ENCODE results near the gene RAB20.
A peak's percentile ranks its signal among the peaks of the same experiment; 100 is the strongest.

RAB20 gene

GRCh38 chr13:110560601-110561343 lies 750 bp downstream of the RAB20 start:
- no peak overlapping the region for H2AK5ac ChIP-seq (ENCODE audit: low read depth, low read length)
- no peak overlapping the region for H3K9ac ChIP-seq (ENCODE audit: low read depth, low read length, poor library complexity)
- H3K14ac ChIP-seq (ENCODE audit: low read length), result peak overlapping the region; percentile 75
- peak overlapping the region; percentile 44 for H3K23ac ChIP-seq (ENCODE audit: low read depth, low read length, poor library complexity)
- peaks cover under 1 to 6% of the 10 kb centered on the region in 2 donors for H3K4me1 ChIP-seq (ENCODE audit: control insufficient read depth in 2 of 2, insufficient read depth in 1 of 2, low read depth in 1 of 2, low read length in 2 of 2)
- no peak overlapping the region for H3K18ac ChIP-seq (ENCODE audit: low read length)
- no peak overlapping the region for H3K4ac ChIP-seq (ENCODE audit: low read length)
- H3K27ac ChIP-seq (replicated peaks; ENCODE audit: low read length), result no peak overlapping the region
- H3K4me2 ChIP-seq (ENCODE audit: insufficient read depth, low read length, poor library complexity, severe bottlenecking), result peak overlapping the region; percentile 95
- no peak overlapping the region for H2BK5ac ChIP-seq (ENCODE audit: low read length)
- H3K27me3 ChIP-seq (ENCODE audit: control insufficient read depth in 3 of 3, insufficient read depth in 3 of 3, low read depth in 1 of 3, low read length in 3 of 3), result peaks cover 3 to 59% (median 41%) of the 10 kb centered on the region in 3 experiments
- H2BK15ac ChIP-seq (ENCODE audit: low read length), result no peak overlapping the region
- peak; percentile 48 for DNase-seq (ENCODE audit: low spot score)
- no peak overlapping the region for H4K8ac ChIP-seq (ENCODE audit: low read depth, low read length)
- no peak overlapping the region for H2BK120ac ChIP-seq (ENCODE audit: low read depth, low read length)
- no peak overlapping the region for H4K91ac ChIP-seq (ENCODE audit: low read depth, low read length, poor library complexity)
- no peak overlapping the region for H2BK12ac ChIP-seq (ENCODE audit: low read length)
- WGBS, 2 donors (ENCODE audit: extremely low coverage in 2 of 2, insufficient read length in 2 of 2, insufficient replicate concordance in 1 of 2), result no CpG with 5 or more reads among the region's 29 CpGs
- H3K36me3 ChIP-seq (replicated peaks in 1 of 2; ENCODE audit: control insufficient read depth in 2 of 2, insufficient read depth in 2 of 2, low read length in 2 of 2), result no peaks in the 10 kb centered on the region
- peak overlapping the region; percentile 94 for H2AFZ ChIP-seq (ENCODE audit: low read length)
- H3K9me3 ChIP-seq (replicated peaks in 1 of 2; ENCODE audit: control insufficient read depth in 2 of 2, insufficient read depth in 1 of 2, low read depth in 1 of 2, low read length in 2 of 2), result peaks cover 0 to 2% of the 10 kb centered on the region in 2 donors
- H3K4me3 ChIP-seq (ENCODE audit: low read length in 2 of 2), result peak overlapping the region; percentile 49 to 87
- H3K79me1 ChIP-seq (ENCODE audit: low read depth, low read length), result peaks cover 3% of the 10 kb centered on the region

- no CpG with 5 or more reads among the region's 6 CpGs for WGBS, 2 donors (ENCODE audit: extremely low coverage in 2 of 2, insufficient read length in 2 of 2, insufficient replicate concordance in 1 of 2)
- Histone ChIP-seq H3K4me3 (ENCODE audit: low read length in 2 of 2) (no peak overlapping the region), H3K27me3 (ENCODE audit: control insufficient read depth in 3 of 3, insufficient read depth in 3 of 3, low read depth in 1 of 3, low read length in 3 of 3) (peaks cover 3 to 59% (median 41%) of the 10 kb centered on the region in 3 experiments)
Observed at GRCh38 chr13:110559986-110560385, 1.5 kb downstream of the RAB20 start.

GRCh38 chr13:110559429-110559943 lies 2.0 kb downstream of the RAB20 start:
- H3K4me3 ChIP-seq (ENCODE audit: low read length in 2 of 2), result no peak overlapping the region
- H2BK5ac ChIP-seq (ENCODE audit: low read length), result no peak overlapping the region

More at GRCh38 chr13:110559986-110560385, 1.5 kb downstream of the RAB20 start:
- Histone ChIP-seq H2BK5ac (ENCODE audit: low read length) (no peak overlapping the region), H3K4me1 (ENCODE audit: control insufficient read depth in 2 of 2, insufficient read depth in 1 of 2, low read depth in 1 of 2, low read length in 2 of 2) (peaks cover 1 to 6% of the 10 kb centered on the region in 2 donors), H2BK12ac (ENCODE audit: low read length) (no peak overlapping the region), H2BK120ac (ENCODE audit: low read depth, low read length) (no peak overlapping the region), H4K91ac (ENCODE audit: low read depth, low read length, poor library complexity) (no peak overlapping the region), H3K27ac (replicated peaks; ENCODE audit: low read length) (no peak overlapping the region), H2AK5ac (ENCODE audit: low read depth, low read length) (no peak overlapping the region), H3K36me3 (replicated peaks in 1 of 2; ENCODE audit: control insufficient read depth in 2 of 2, insufficient read depth in 2 of 2, low read length in 2 of 2) (no peaks in the 10 kb centered on the region), H2BK15ac (ENCODE audit: low read length) (no peak overlapping the region), H3K79me1 (ENCODE audit: low read depth, low read length) (peaks cover 3% of the 10 kb centered on the region), H3K18ac (ENCODE audit: low read length) (no peak overlapping the region), H3K4me2 (ENCODE audit: insufficient read depth, low read length, poor library complexity, severe bottlenecking) (no peak overlapping the region), H3K14ac (ENCODE audit: low read length) (no peak overlapping the region), H3K9ac (ENCODE audit: low read depth, low read length, poor library complexity) (no peak overlapping the region), H3K9me3 (replicated peaks in 1 of 2; ENCODE audit: control insufficient read depth in 2 of 2, insufficient read depth in 1 of 2, low read depth in 1 of 2, low read length in 2 of 2) (peaks cover 0 to 2% of the 10 kb centered on the region in 2 donors), H4K8ac (ENCODE audit: low read depth, low read length) (no peak overlapping the region), H3K4ac (ENCODE audit: low read length) (no peak overlapping the region), H3K23ac (ENCODE audit: low read depth, low read length, poor library complexity) (no peak overlapping the region), H2AFZ (ENCODE audit: low read length) (no peak overlapping the region)
- no peak for DNase-seq (ENCODE audit: low spot score)

GRCh38 chr13:110557610-110558305 lies 3.8 kb downstream of the RAB20 start:
- no peak overlapping the region for H2BK15ac ChIP-seq (ENCODE audit: low read length)
- no peak overlapping the region for H4K8ac ChIP-seq (ENCODE audit: low read depth, low read length)
- H2BK12ac ChIP-seq (ENCODE audit: low read length), result no peak overlapping the region
- H3K27me3 ChIP-seq (ENCODE audit: control insufficient read depth in 3 of 3, insufficient read depth in 3 of 3, low read depth in 1 of 3, low read length in 3 of 3), result peaks cover 3 to 44% (median 30%) of the 10 kb centered on the region in 3 experiments
- H3K9ac ChIP-seq (ENCODE audit: low read depth, low read length, poor library complexity), result no peak overlapping the region
- no peak overlapping the region for H3K23ac ChIP-seq (ENCODE audit: low read depth, low read length, poor library complexity)
- H3K4me3 ChIP-seq (ENCODE audit: low read length in 2 of 2), result no peak overlapping the region
- no peak overlapping the region for H2BK5ac ChIP-seq (ENCODE audit: low read length)
- no peak overlapping the region for H3K4me2 ChIP-seq (ENCODE audit: insufficient read depth, low read length, poor library complexity, severe bottlenecking)
- no peak overlapping the region for H3K27ac ChIP-seq (replicated peaks; ENCODE audit: low read length)
- peaks cover 0 to 2% of the 10 kb centered on the region in 2 donors for H3K9me3 ChIP-seq (replicated peaks in 1 of 2; ENCODE audit: control insufficient read depth in 2 of 2, insufficient read depth in 1 of 2, low read depth in 1 of 2, low read length in 2 of 2)
- no peaks in the 10 kb centered on the region for H3K36me3 ChIP-seq (replicated peaks in 1 of 2; ENCODE audit: control insufficient read depth in 2 of 2, insufficient read depth in 2 of 2, low read length in 2 of 2)
- no peak overlapping the region for H4K91ac ChIP-seq (ENCODE audit: low read depth, low read length, poor library complexity)
- H3K18ac ChIP-seq (ENCODE audit: low read length), result peak overlapping the region; percentile 78
- no CpG with 5 or more reads among the region's 23 CpGs for WGBS, 2 donors (ENCODE audit: extremely low coverage in 2 of 2, insufficient read length in 2 of 2, insufficient replicate concordance in 1 of 2)
- H3K79me1 ChIP-seq (ENCODE audit: low read depth, low read length), result no peaks in the 10 kb centered on the region
- H3K4me1 ChIP-seq (ENCODE audit: control insufficient read depth in 2 of 2, insufficient read depth in 1 of 2, low read depth in 1 of 2, low read length in 2 of 2), result peaks cover 3 to 6% of the 10 kb centered on the region in 2 donors
- no peak overlapping the region for H3K4ac ChIP-seq (ENCODE audit: low read length)
- DNase-seq (ENCODE audit: low spot score), result no peak
- H3K14ac ChIP-seq (ENCODE audit: low read length), result no peak overlapping the region
- H2AK5ac ChIP-seq (ENCODE audit: low read depth, low read length), result no peak overlapping the region
- H2AFZ ChIP-seq (ENCODE audit: low read length), result no peak overlapping the region
- H2BK120ac ChIP-seq (ENCODE audit: low read depth, low read length), result no peak overlapping the region

More at GRCh38 chr13:110559429-110559943, 2.0 kb downstream of the RAB20 start:
- no peak overlapping the region for H4K8ac ChIP-seq (ENCODE audit: low read depth, low read length)
- no CpG with 5 or more reads among the region's 15 CpGs for WGBS, 2 donors (ENCODE audit: extremely low coverage in 2 of 2, insufficient read length in 2 of 2, insufficient replicate concordance in 1 of 2)
- H3K9me3 ChIP-seq (replicated peaks in 1 of 2; ENCODE audit: control insufficient read depth in 2 of 2, insufficient read depth in 1 of 2, low read depth in 1 of 2, low read length in 2 of 2), result peaks cover 0 to 2% of the 10 kb centered on the region in 2 donors
- no peak overlapping the region for H2AK5ac ChIP-seq (ENCODE audit: low read depth, low read length)
- H3K4me2 ChIP-seq (ENCODE audit: insufficient read depth, low read length, poor library complexity, severe bottlenecking), result no peak overlapping the region
- H3K9ac ChIP-seq (ENCODE audit: low read depth, low read length, poor library complexity), result no peak overlapping the region
- peaks cover 1 to 6% of the 10 kb centered on the region in 2 donors for H3K4me1 ChIP-seq (ENCODE audit: control insufficient read depth in 2 of 2, insufficient read depth in 1 of 2, low read depth in 1 of 2, low read length in 2 of 2)
- H3K27me3 ChIP-seq (ENCODE audit: control insufficient read depth in 3 of 3, insufficient read depth in 3 of 3, low read depth in 1 of 3, low read length in 3 of 3), result peaks cover 3 to 57% (median 41%) of the 10 kb centered on the region in 3 experiments
- H3K18ac ChIP-seq (ENCODE audit: low read length), result no peak overlapping the region
- no peaks in the 10 kb centered on the region for H3K36me3 ChIP-seq (replicated peaks in 1 of 2; ENCODE audit: control insufficient read depth in 2 of 2, insufficient read depth in 2 of 2, low read length in 2 of 2)
- no peak overlapping the region for H2BK120ac ChIP-seq (ENCODE audit: low read depth, low read length)
- no peak overlapping the region for H3K4ac ChIP-seq (ENCODE audit: low read length)
- H2BK12ac ChIP-seq (ENCODE audit: low read length), result no peak overlapping the region
- H3K14ac ChIP-seq (ENCODE audit: low read length), result no peak overlapping the region
- no peak overlapping the region for H3K27ac ChIP-seq (replicated peaks; ENCODE audit: low read length)
- no peak overlapping the region for H2AFZ ChIP-seq (ENCODE audit: low read length)
- H4K91ac ChIP-seq (ENCODE audit: low read depth, low read length, poor library complexity), result no peak overlapping the region
- no peak overlapping the region for H2BK15ac ChIP-seq (ENCODE audit: low read length)
- no peak overlapping the region for H3K23ac ChIP-seq (ENCODE audit: low read depth, low read length, poor library complexity)
- peaks cover 2% of the 10 kb centered on the region for H3K79me1 ChIP-seq (ENCODE audit: low read depth, low read length)
- no peak for DNase-seq (ENCODE audit: low spot score)
